GM23338 (cell line): ENCODE data around the gene SQSTM1. TPM values are rescaled to one million over a fixed set of nuclear protein-coding genes. Genes with fewer than 3 reads are reported as not detected.

Experiments used
- ATAC-seq: fragments of 200-7000 bp; cut with Tn5 transposase; 3 replicates; pipeline ENCODE4 v1.9.1; 2020
- DNase-seq: peaks from one replicate; pipeline ENCODE4 v3.0.0-alpha.2; 2015; ENCODE audit warnings: low spot score
- H2AFZ ChIP-seq: fragments of 200-600 bp; sonication (generic); 2 replicates; pipeline ENCODE4 v1.8.0; 2016; ENCODE audit warnings: antibody characterized with exemption, mild to moderate bottlenecking, moderate library complexity
- H3F3A ChIP-seq: fragments of 200-600 bp; sonication (generic); replicated peaks from 2 replicates; pipeline ENCODE4 v1.8.0; 2017; ENCODE audit warnings: antibody characterized with exemption, mixed run types, low read depth
- H3K27ac ChIP-seq: fragments of 200-600 bp; sonication (generic); 2 replicates; pipeline ENCODE4 v1.6.1; 2016; ENCODE audit warnings: low read depth
- H3K27me3 ChIP-seq: fragments of 200-600 bp; sonication (generic); 2 replicates; pipeline ENCODE4 v1.8.0; 2016; ENCODE audit warnings: mild to moderate bottlenecking, mixed run types, moderate library complexity; ENCODE audit not compliant: insufficient read depth
- H3K36me3 ChIP-seq: fragments of 200-600 bp; sonication (generic); 2 replicates; pipeline ENCODE4 v1.8.0; 2016; ENCODE audit warnings: mild to moderate bottlenecking; ENCODE audit not compliant: insufficient read depth
- H3K4me1 ChIP-seq: fragments of 200-600 bp; sonication (generic); 2 replicates; pipeline ENCODE4 v1.8.0; 2016; ENCODE audit warnings: mild to moderate bottlenecking, moderate library complexity; ENCODE audit not compliant: insufficient read depth
- H3K4me2 ChIP-seq: fragments of 200-600 bp; sonication (generic); 2 replicates; pipeline ENCODE4 v1.7.1; 2017; ENCODE audit warnings: mixed run types
- H3K4me3 ChIP-seq: fragments of 200-600 bp; sonication (generic); 2 replicates; pipeline ENCODE4 v1.6.1; 2016; ENCODE audit warnings: mixed run types
- H3K79me2 ChIP-seq: fragments of 200-600 bp; sonication (generic); replicated peaks from 2 replicates; pipeline ENCODE4 v1.8.0; 2017; ENCODE audit warnings: mild to moderate bottlenecking; ENCODE audit not compliant: insufficient read depth
- H3K9me2 ChIP-seq: fragments of 200-600 bp; sonication (generic); 2 replicates; pipeline ENCODE4 v1.8.0; 2017; ENCODE audit not compliant: insufficient read depth
- H4K20me1 ChIP-seq: fragments of 200-600 bp; sonication (generic); replicated peaks from 2 replicates; pipeline ENCODE4 v1.8.0; 2017; ENCODE audit warnings: mild to moderate bottlenecking; ENCODE audit not compliant: insufficient read depth
- H3K27ac Mint-ChIP-seq: 2 replicates; pipeline ENCODE4 v1.8.0; 2020; ENCODE audit warnings: inconsistent platforms, mild to moderate bottlenecking, moderate library complexity, mixed read lengths
- H3K27me3 Mint-ChIP-seq: 3 replicates; pipeline ENCODE4 v1.8.0; 2022; ENCODE audit warnings: low read depth, mild to moderate bottlenecking, moderate library complexity, mixed read lengths, inconsistent platforms; ENCODE audit not compliant: insufficient read depth, poor library complexity
- H3K36me3 Mint-ChIP-seq: 3 replicates; pipeline ENCODE4 v1.8.0; 2021; ENCODE audit warnings: low read depth, mild to moderate bottlenecking, inconsistent platforms, moderate library complexity, mixed read lengths
- H3K4me1 Mint-ChIP-seq: 3 replicates; pipeline ENCODE4 v1.8.0; 2020; ENCODE audit warnings: mild to moderate bottlenecking, inconsistent platforms, mixed read lengths
- H3K4me3 Mint-ChIP-seq: 3 replicates; pipeline ENCODE4 v1.8.0; 2021; ENCODE audit warnings: moderate library complexity, mild to moderate bottlenecking, inconsistent platforms, mixed read lengths
- H3K9me3 Mint-ChIP-seq: 3 replicates; pipeline ENCODE4 v1.8.0; 2020; ENCODE audit warnings: moderate library complexity, mild to moderate bottlenecking, inconsistent platforms, mixed read lengths
- CREB1 ChIP-seq: fragments of 250-450 bp; sonication (Bioruptor Pico); IDR thresholded peaks from 2 replicates; pipeline ENCODE4 v1.5.0; 2020; ENCODE audit warnings: low read depth, mild to moderate bottlenecking, moderate library complexity
- CTCF ChIP-seq, 2 experiments: fragments of 200-600 bp in 1 of 2; sonication (generic) in 1 of 2; conservative IDR thresholded peaks; 2 replicates each; pipeline versions ENCODE4 v1.5.1 to v1.6.1; 2016 to 2017; ENCODE audit warnings: antibody characterized with exemption in 2 of 2, low read depth in 2 of 2, mild to moderate bottlenecking in 2 of 2, moderate library complexity in 1 of 2
- ETS1 ChIP-seq: IDR thresholded peaks from 2 replicates; pipeline ENCODE4 v1.6.1; 2016; ENCODE audit warnings: antibody characterized with exemption
- EZH2phosphoT487 ChIP-seq: fragments of 200-600 bp; sonication (generic); IDR thresholded peaks from one replicate; pipeline ENCODE4 v1.8.1; 2018; ENCODE audit warnings: antibody characterized with exemption; ENCODE audit not compliant: unreplicated experiment
- JUNB ChIP-seq: IDR thresholded peaks from one replicate; pipeline ENCODE4 v1.6.1; 2016; ENCODE audit warnings: antibody characterized with exemption; ENCODE audit not compliant: unreplicated experiment
- NANOG ChIP-seq: IDR thresholded peaks from 2 replicates; pipeline ENCODE4 v1.6.1; 2016; ENCODE audit warnings: antibody characterized with exemption, borderline replicate concordance
- REST ChIP-seq: IDR thresholded peaks from one replicate; pipeline ENCODE4 v1.6.1; 2018; ENCODE audit warnings: antibody characterized with exemption; ENCODE audit not compliant: unreplicated experiment
- STAT1 ChIP-seq: IDR thresholded peaks from one replicate; pipeline ENCODE4 v1.6.1; 2016; ENCODE audit warnings: antibody characterized with exemption; ENCODE audit not compliant: unreplicated experiment
- ZNF114 ChIP-seq: fragments of 250-450 bp; sonication (Bioruptor Pico); IDR thresholded peaks from 2 replicates; pipeline ENCODE4 v1.5.0; 2020; ENCODE audit warnings: mild to moderate bottlenecking, moderate library complexity
- ZNF331 ChIP-seq: fragments of 250-450 bp; sonication (Bioruptor Pico); IDR thresholded peaks from 2 replicates; pipeline ENCODE4 v1.5.0; 2020; ENCODE audit warnings: low read depth, mild to moderate bottlenecking, moderate library complexity
- polyA plus RNA-seq: library from polyadenylated mRNA; unstranded; fragments of >200 nt; fragmentation: Nextera tagmentation; extraction: Ambion mirVana; gene quantifications from 2 replicates; pipeline ENCODE4 v1.2.1, GENCODE V29; 2016
- total RNA-seq: library from RNA; depleted of rRNA; stranded (reverse); fragments of >200 nt; shearing (Covaris generic); gene quantifications from 2 replicates; pipeline ENCODE4 v1.2.3, GENCODE V29; 2014

The SQSTM1 gene
- total and polyA plus RNA-seq, 2 experiments from 2014 or later, result 58.0 to 92.6 TPM

- Histone ChIP-seq H3K4me3 (no peak overlapping the region), H4K20me1 (no peaks in the 10 kb centered on the region), H3K79me2 (no peaks in the 10 kb centered on the region), H3F3A (peaks cover 13% of the 10 kb centered on the region; the same call in 1 of the 2 replicates), H3K4me2 (no peak overlapping the region), H3K9me2 (no peaks in the 10 kb centered on the region), H3K27me3 (no peaks in the 10 kb centered on the region), H3K27ac (no peak overlapping the region), H3K36me3 (no peaks in the 10 kb centered on the region), H2AFZ (no peak overlapping the region), H3K4me1 (peaks cover 7% of the 10 kb centered on the region)
- Mint-ChIP-seq H3K4me1 (peaks cover 19% of the 10 kb centered on the region), H3K4me3 (no peak overlapping the region), H3K27ac (no peak overlapping the region), H3K36me3 (peaks cover 39% of the 10 kb centered on the region), H3K27me3 (peaks cover 19% of the 10 kb centered on the region), H3K9me3 (peaks cover 10% of the 10 kb centered on the region)
- no peak for DNase-seq
- TF ChIP-seq NANOG (no peak), ZNF331 (CRISPR knock-in tag) (no peak), ZNF114 (CRISPR knock-in tag) (no peak)
- no peak for ATAC-seq
These were observed 42.2 kb downstream of the SQSTM1 start for GRCh38 chr5:179862891-179863290.

- H3F3A ChIP-seq, result peaks cover 13% of the 10 kb centered on the region; the same call in 1 of the 2 replicates
- H2AFZ ChIP-seq, result no peak overlapping the region
- H3K36me3 ChIP-seq, result no peaks in the 10 kb centered on the region
- H3K4me1 ChIP-seq, result peaks cover 7% of the 10 kb centered on the region
- DNase-seq (no peak), ATAC-seq (no peak)
- peaks cover 15% of the 10 kb centered on the region for H3K27me3 Mint-ChIP-seq
- H3K27me3 ChIP-seq, result no peaks in the 10 kb centered on the region
- H3K9me2 ChIP-seq, result no peaks in the 10 kb centered on the region
- H3K79me2 ChIP-seq, result no peaks in the 10 kb centered on the region
- H3K27ac Mint-ChIP-seq, result no peak overlapping the region
- H3K4me3 Mint-ChIP-seq, result no peak overlapping the region
- H3K36me3 Mint-ChIP-seq, result peaks cover 44% of the 10 kb centered on the region
- H4K20me1 ChIP-seq, result no peaks in the 10 kb centered on the region
- H3K9me3 Mint-ChIP-seq, result peaks cover 10% of the 10 kb centered on the region
- no peak overlapping the region for H3K4me3 ChIP-seq
- H3K27ac ChIP-seq, result no peak overlapping the region
- H3K4me1 Mint-ChIP-seq, result peaks cover 18% of the 10 kb centered on the region
- H3K4me2 ChIP-seq, result no peak overlapping the region
- no peak for TF ChIP-seq EZH2phosphoT487
- no peak for TF ChIP-seq ZNF331 (CRISPR knock-in tag)
- TF ChIP-seq ETS1, result no peak
- no peak for TF ChIP-seq CTCF (conservative IDR thresholded peaks at IDR 0.05; ENCODE audit: low read depth in 2 of 2)
- TF ChIP-seq STAT1, result no peak
- no peak for TF ChIP-seq REST
- TF ChIP-seq JUNB, result no peak
- TF ChIP-seq CREB1 (CRISPR knock-in tag), result no peak
These were observed 42.9 kb downstream of the SQSTM1 start for GRCh38 chr5:179863449-179864085.
